Muscle of back (tissue), 11 donors: Measurements from ENCODE around the gene GUCY1B1. TPM values are rescaled to one million over a fixed set of nuclear protein-coding genes. Genes with fewer than 3 reads are reported as not detected.
"Not testable (repeated sequence)": the region's sequence is repeated elsewhere in the genome, so short reads cannot be mapped to it uniquely, and the experiment has no call there.

Experiments used
- DNase-seq, 3 donors: peaks; one replicate each; pipeline versions ENCODE4 v3.0.0 to v3.0.0-alpha.2; 2013
- polyA plus RNA-seq, 10 donors: library from polyadenylated mRNA; unstranded; fragments of 120-200 nt; gene quantifications; one replicate each; pipeline ENCODE4 v1.2.1, GENCODE V29; 2013; ENCODE audit not compliant: insufficient read length in 10 of 10

The GUCY1B1 gene
- polyA plus RNA-seq, 10 donors: 17.5 to 26.2 (median 23.5) TPM

DNA sequence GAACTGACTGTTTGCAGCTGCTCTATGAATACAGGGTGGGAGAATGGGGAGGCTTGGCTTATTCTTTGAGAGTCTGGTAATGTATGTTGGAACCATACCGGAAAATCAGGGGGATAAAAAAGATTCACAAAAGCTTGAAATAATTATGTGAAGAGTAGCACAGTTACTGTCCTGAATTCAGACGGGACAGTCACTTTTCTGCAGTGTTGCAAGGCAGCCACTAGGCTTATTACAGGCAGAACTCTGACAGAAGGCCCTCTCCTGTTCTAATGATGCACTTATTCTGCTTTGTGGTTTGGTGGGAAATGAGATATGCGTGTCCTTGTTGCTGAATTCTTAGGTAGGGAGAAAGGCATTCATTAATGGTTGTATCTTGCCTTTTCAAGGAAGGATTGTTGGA, 37.2 kb downstream of the GUCY1B1 start:
- peak in 2 of 3 donors; percentile 48 to 51 for DNase-seq

DNA sequence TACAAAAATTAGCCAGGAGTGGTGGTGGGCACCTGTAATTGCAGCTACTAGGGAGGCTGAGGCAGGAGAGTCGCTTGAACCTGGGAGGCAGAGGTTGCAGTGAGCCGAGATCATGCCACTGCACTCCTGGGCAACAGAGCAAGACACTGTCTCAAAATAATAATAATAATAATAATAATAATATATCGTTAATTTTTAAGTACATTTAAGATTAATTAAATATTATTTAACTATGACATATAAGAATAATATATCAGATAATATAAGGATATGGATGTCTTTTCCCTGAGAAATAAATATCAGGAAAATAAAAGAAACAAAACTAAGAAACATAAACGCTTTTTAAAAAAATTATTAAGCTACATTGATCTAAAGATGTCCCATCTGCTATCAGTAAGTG, 38.8 kb downstream of the GUCY1B1 start:
- DNase-seq: not testable (repeated sequence)

- DNase-seq: no peak
These were observed 40.4 kb downstream of the GUCY1B1 start for GRCh38 chr4:155799116-155799793.

DNA sequence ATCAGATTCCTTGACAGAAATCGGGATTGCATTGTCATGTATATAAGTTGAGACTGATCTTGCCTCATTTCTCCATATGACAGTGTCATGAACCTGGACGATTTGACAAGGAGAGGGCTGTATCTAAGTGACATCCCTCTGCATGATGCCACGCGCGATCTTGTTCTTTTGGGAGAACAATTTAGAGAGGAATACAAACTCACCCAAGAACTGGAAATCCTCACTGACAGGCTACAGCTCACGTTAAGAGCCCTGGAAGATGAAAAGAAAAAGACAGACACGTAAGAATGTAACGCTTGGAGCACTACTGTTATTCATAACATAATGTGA, 40.9 kb downstream of the GUCY1B1 start:
- no peak for DNase-seq

DNA sequence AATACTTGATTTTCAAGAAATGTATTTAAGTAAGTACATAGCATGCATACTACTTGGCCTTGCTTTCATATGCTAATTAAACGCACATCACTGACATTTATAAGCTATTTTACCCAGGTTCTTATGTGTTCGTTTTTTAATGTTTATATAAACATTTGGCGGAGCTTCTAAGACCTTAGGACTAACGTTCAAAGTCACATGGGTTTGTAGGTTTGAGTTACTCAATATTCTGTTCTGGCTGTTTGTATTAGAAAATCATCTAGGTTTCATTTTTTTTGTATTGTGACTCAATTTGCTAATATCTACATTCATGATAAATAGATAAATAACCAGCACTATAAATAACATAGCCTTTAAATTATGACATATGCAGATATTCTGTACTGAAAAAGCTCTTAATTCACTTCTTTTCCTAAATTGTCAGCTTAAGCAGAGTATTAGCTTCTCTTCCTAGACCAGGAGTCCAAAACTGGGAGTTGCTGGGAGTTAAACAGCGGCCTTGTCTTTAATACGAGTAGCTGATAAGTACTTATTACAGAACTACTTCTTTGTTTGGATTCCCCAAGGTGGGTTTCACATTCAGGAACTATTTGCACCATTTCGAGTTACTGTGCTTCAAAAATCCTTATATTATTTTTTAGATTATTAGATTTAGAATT, 42.0 kb downstream of the GUCY1B1 start:
- DNase-seq: no peak

- DNase-seq: no peak
These were observed 43.6 kb downstream of the GUCY1B1 start for GRCh38 chr4:155802190-155802959.

DNA sequence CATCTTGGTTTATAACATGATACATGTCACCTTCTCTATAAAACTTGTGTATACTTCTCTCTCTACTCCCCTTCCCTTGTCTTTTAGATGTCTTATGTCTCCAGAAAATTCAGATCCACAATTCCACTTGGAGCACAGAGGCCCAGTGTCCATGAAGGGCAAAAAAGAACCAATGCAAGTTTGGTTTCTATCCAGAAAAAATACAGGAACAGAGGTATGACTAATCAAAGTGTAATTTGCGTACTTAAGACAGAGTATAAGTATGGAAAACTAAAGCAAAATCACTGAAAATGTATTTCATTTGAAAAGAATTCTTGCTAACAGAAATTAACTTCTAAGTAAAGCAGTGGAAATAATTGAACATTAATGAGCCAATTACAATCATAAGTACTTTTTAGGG, 46.2 kb downstream of the GUCY1B1 start:
- DNase-seq: no peak

DNA sequence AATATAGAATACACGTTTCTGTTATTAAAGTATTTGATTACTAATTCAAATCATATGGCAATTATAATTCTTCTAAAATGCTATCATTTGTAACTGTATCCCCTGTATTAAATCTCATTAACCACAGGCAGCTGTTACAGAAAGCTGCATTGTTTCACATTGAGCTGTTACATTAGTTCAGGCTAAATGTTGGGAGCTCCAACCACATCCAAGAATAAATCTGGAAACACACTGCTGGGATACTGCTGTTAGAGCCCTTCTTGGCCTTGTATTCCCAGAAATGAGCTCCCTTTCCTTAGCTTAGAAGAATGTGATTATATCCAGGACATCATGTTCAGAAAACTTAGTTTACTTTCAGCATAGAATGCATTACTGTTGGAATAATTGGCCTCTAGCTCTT, 48.2 kb downstream of the GUCY1B1 start:
- peak in 2 of 3 donors; percentile 46 to 88 for DNase-seq

GRCh38 chr4:155809835-155810234, 51.0 kb downstream of the GUCY1B1 start:
- DNase-seq: peak; percentile 62 to 80 (median 77)

GRCh38 chr4:155811083-155811482, 52.3 kb downstream of the GUCY1B1 start:
- DNase-seq: no peak

DNA sequence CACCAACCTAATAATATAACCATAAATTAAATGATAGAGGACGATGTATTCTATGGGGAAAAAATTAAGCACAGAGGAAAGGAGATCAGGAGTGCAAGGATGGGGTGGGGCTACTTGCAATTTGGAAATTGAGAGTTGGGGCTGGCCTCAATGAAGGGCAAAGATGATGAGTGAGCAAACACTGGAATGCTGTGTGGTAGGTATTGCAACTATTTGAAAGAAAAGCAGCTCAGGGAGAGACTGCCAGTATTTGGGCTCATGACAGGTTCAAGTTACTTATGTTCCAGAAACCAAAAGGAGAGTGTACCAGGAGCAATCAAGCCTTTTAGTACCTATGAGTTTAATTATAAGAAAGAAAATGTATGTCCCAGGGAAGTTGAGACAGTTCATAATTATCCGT, 59.8 kb downstream of the GUCY1B1 start:
- DNase-seq: no peak

DNA sequence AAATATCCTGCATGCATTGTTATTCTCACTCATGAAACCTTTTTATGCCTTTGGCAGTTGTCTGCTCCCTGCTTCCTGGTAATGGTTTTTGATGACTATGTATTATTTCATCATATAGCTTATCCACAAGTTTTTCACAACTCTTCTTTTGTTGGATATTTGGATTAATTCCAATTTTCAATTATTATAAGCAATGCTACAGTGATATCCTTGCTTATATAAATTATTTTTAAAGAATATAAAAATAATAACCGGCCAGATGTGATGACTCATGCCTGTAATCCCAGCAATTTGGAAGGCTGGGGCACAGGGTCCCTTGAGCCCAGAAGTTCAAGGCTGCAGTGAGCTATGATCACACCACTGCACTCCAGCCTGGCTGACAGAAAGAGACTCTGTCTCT, 60.2 kb downstream of the GUCY1B1 start:
- peak in 1 of 3 donors; percentile 30 for DNase-seq

DNA sequence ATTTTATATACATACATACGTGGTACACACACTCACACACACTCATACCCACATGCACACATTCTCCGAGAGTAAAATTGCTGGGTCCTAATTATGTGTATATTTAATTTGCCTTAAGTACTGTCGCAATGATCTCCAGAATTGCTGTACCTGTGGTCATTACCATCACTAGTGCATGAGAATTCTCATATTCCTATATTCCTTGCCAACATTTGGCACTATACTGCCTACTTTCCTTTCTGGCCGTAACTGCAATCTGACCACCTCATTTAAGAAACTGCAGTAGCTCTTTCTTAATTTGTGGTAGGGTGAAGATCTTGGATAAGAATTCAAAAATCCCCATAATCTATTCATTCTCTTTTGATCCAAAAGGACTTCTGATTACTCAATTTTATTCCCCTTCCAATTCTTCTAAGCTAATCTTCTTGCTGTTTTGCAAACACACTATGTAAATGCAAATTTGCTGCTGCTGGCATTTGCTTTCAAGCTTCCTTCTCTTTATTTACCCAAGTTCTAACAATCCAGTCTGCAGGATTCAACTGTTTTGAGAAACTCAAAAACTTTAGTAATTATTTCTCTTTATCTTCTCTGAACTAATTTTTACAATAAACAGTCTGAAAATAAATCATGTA, 62.2 kb downstream of the GUCY1B1 start:
- DNase-seq: no peak

GRCh38 chr4:155822572-155822971, 63.8 kb downstream of the GUCY1B1 start:
- DNase-seq: no peak

DNA sequence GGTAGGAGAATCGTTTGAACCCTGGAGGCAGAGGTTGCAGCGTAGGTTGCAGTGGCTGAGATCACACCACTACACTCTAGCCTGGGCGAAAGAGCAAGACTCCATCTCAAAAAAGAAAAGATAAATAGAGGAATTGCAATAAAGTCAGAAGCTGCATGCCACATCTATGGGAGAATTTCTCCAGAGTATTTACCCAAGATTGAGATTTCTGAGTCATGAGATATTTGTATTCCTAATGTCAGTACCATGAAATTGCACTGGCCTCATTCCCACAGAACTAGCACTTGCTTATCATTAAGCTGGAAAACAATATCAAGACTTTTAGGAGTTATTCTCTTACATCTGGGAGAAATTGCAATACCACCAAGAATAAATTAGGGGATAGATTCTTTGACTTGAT, 69.8 kb downstream of the GUCY1B1 start:
- no peak for DNase-seq

GRCh38 chr4:155832664-155833063, 73.8 kb downstream of the GUCY1B1 start:
- no peak for DNase-seq

- DNase-seq: no peak
These were observed 78.5 kb downstream of the GUCY1B1 start for GRCh38 chr4:155837203-155837796.

GRCh38 chr4:155842080-155842479, 83.3 kb downstream of the GUCY1B1 start:
- DNase-seq: no peak

DNA sequence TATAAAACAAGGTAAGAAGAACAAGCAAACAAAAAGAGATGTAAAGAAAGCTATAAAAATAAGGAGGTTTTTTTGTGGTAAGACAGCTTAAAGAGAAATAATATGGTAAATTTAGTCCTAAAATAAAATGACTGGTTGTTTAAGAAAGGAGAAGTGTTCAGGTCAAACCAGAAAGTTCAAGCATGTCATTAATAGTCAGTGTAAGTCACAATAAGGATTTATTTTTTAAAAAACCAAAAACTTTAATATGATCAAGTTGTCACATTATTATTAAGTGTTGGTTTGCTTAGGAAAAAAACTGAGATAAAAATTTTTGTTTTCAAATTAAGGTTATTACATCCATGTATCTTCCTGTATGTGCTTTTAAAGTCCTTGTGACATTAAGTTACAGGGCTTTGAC, 88.1 kb downstream of the GUCY1B1 start:
- no peak for DNase-seq

DNA sequence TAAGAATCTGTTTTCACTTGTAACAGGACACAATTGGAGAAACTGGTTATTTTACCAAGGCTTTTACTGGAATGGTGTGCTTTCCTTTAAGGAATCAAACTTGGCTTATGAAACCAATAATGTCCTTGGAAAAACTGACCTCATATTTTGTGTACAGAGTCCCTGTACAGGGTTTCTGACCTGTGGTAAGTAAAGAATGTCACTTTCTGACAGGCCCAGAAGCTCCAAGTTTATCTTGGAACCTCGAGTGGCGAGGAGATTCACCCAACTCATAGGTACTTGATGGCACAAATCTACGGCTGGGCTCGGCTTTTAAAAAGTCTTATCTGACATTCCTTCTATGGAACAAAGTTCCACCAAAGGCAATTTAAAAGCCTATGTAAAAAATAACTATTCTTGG, 90.2 kb downstream of the GUCY1B1 start:
- no peak for DNase-seq

DNA sequence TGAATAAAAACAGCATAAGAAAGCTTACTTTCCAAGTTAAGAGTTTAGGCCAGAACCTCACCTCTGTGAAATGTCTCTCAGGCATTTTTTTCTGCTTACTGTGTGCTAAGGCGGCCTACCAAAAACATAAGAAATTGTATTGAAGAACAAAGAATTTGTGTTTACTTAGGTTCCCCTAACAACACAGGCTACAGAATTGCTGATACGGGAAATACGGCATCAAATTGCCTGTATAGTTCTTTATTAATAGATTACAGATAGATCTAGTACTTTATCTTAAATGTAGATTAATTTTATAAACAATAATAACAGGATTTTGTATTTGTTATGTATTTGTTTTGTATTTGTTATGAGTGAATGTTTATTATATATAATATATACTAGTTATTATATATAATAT, 94.4 kb downstream of the GUCY1B1 start:
- no peak for DNase-seq

GRCh38 chr4:155854582-155855226, 95.9 kb downstream of the GUCY1B1 start:
- peak in 1 of 3 donors; percentile 17 for DNase-seq
